Measurements from ENCODE around the gene ADAM12. TPM values are rescaled to one million over a fixed set of nuclear protein-coding genes. Genes with fewer than 3 reads are reported as not detected.

ADAM12 gene
- total RNA-seq, 1 experiment from 2014 or later = 0.24 TPM

DNA sequence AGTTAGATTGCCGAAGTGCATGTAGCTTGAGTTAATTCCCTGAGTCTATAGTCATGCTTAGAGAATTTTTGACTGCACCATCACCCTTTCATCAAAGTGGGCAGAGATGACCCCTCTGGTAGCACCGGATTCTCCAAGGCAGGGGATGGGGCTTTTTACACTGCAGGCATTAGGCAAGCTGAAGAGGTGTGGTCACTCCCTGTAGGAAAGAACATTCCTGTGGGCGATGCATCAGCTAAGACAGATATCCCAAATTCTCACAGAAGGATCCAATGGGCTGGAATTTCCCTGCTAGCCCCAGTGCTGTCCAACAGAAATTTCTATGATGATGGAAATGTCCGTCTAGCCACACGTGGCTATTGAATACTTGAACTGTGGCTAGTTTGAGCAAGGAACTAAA, 118.2 kb downstream of the ADAM12 start:
- Mint-ChIP-seq H3K27ac (no peak overlapping the region), H3K27me3 (ENCODE audit: low read depth) (no peaks in the 10 kb centered on the region; the same call in 1 of the 2 replicates), H3K9me3 (peaks cover 22 to 23% of the 10 kb centered on the region in 2 experiments), H3K4me1 (peaks cover 8 to 10% of the 10 kb centered on the region in 2 experiments), H3K36me3 (ENCODE audit: insufficient read depth in 1 of 3, low read depth in 3 of 3) (peaks cover 13 to 29% (median 16%) of the 10 kb centered on the region in 3 experiments), H3K4me3 (no peak overlapping the region)
- TF ChIP-seq, protein P1, sequence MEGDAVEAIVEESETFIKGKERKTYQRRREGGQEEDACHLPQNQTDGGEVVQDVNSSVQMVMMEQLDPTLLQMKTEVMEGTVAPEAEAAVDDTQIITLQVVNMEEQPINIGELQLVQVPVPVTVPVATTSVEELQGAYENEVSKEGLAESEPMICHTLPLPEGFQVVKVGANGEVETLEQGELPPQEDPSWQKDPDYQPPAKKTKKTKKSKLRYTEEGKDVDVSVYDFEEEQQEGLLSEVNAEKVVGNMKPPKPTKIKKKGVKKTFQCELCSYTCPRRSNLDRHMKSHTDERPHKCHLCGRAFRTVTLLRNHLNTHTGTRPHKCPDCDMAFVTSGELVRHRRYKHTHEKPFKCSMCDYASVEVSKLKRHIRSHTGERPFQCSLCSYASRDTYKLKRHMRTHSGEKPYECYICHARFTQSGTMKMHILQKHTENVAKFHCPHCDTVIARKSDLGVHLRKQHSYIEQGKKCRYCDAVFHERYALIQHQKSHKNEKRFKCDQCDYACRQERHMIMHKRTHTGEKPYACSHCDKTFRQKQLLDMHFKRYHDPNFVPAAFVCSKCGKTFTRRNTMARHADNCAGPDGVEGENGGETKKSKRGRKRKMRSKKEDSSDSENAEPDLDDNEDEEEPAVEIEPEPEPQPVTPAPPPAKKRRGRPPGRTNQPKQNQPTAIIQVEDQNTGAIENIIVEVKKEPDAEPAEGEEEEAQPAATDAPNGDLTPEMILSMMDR (conservative IDR thresholded peaks at IDR 0.05) = no peak
- no peaks in the 10 kb centered on the region for H3K79me2 ChIP-seq (ENCODE audit: insufficient read depth, low read length)
- no peak overlapping the region for H2BK12ac ChIP-seq (ENCODE audit: insufficient read length, low read depth, low read length)
- no peak overlapping the region for H3K4ac ChIP-seq (ENCODE audit: low read depth, low read length)
- no peak overlapping the region for H3K27ac ChIP-seq (ENCODE audit: insufficient read length, low read depth, low read length)
- H3K18ac ChIP-seq (ENCODE audit: insufficient read length, low read depth, low read length) = no peak overlapping the region
- H4K8ac ChIP-seq (replicated peaks; ENCODE audit: insufficient read length, low read depth, low read length) = no peak overlapping the region
- H3K9me3 ChIP-seq (ENCODE audit: control insufficient read depth, low read depth, low read length) = peaks cover 12% of the 10 kb centered on the region
- DNase-seq = no peak
- H3K23ac ChIP-seq (ENCODE audit: insufficient read length, low read depth, low read length) = no peak overlapping the region
- H3K23me2 ChIP-seq (ENCODE audit: insufficient read length, low read depth, low read length, poor library complexity, severe bottlenecking) = no peaks in the 10 kb centered on the region
- H3K4me2 ChIP-seq (ENCODE audit: insufficient read depth, insufficient read length, low read length) = no peak overlapping the region
- no peak overlapping the region for H4K91ac ChIP-seq (ENCODE audit: insufficient read length, low read depth, low read length)
- WGBS (ENCODE audit: extremely low coverage, insufficient read length, low lambda C conversion rate) = no CpG with 5 or more reads among the region's 5 CpGs
- no peak overlapping the region for H3K14ac ChIP-seq (ENCODE audit: insufficient read depth, low read length)
- no peak overlapping the region for H2AK5ac ChIP-seq (ENCODE audit: insufficient read length, low read length)
- peaks cover 2% of the 10 kb centered on the region for H4K20me1 ChIP-seq (ENCODE audit: control insufficient read depth, insufficient read depth, insufficient read length)
- H2BK120ac ChIP-seq (ENCODE audit: low read depth, low read length, poor library complexity, severe bottlenecking) = no peak overlapping the region
- H4K5ac ChIP-seq (ENCODE audit: insufficient read length, low read depth, low read length) = no peak overlapping the region
- H3K27me3 ChIP-seq (ENCODE audit: insufficient read depth, low read length) = no peaks in the 10 kb centered on the region; the same call in 1 of the 2 replicates
- no peak overlapping the region for H3K9ac ChIP-seq (ENCODE audit: extremely low read depth, insufficient read length, low read length)
- no peaks in the 10 kb centered on the region for H3K4me1 ChIP-seq (ENCODE audit: insufficient read depth, low read length)
- no peak overlapping the region for H2BK5ac ChIP-seq (ENCODE audit: insufficient read length, low read length)
- no peak overlapping the region for H3K56ac ChIP-seq (ENCODE audit: insufficient read length, low read depth, low read length)
- no peak overlapping the region for H2BK15ac ChIP-seq (ENCODE audit: low read depth, low read length)
- H2AFZ ChIP-seq (ENCODE audit: low read length) = no peak overlapping the region
- no peaks in the 10 kb centered on the region for H3K79me1 ChIP-seq (ENCODE audit: insufficient read depth, low read depth, low read length, poor library complexity, severe bottlenecking)
- no peak overlapping the region for H3T11ph ChIP-seq (ENCODE audit: low read length)
- H2BK20ac ChIP-seq (ENCODE audit: low read depth, low read length, poor library complexity, severe bottlenecking) = no peak overlapping the region

Measured in H9 (cell line).